ENCODE data around the gene CDK15. TPM values are rescaled to one million over a fixed set of nuclear protein-coding genes. Genes with fewer than 3 reads are reported as not detected.

The CDK15 gene
- total RNA-seq, 1 experiment from 2014 or later, result 4.8 TPM

- CTCF ChIA-PET, result no interaction called here
- POLR2A ChIA-PET, result no interaction called here
- ATAC-seq (no peak), DNase-seq (ENCODE audit: low read depth, low spot score) (no peak)
- Histone ChIP-seq H3K4me1 (ENCODE audit: control insufficient read depth, insufficient read depth, low read length) (no peaks in the 10 kb centered on the region), H3K27ac (ENCODE audit: low read length) (no peak overlapping the region), H3K27me3 (ENCODE audit: control insufficient read depth, insufficient read depth, low read length) (no peaks in the 10 kb centered on the region), H3K36me3 (ENCODE audit: control insufficient read depth, insufficient read depth, low read length) (no peaks in the 10 kb centered on the region), H3K9me3 (ENCODE audit: control insufficient read depth, insufficient read depth, low read depth, low read length) (no peaks in the 10 kb centered on the region), H3K4me3 (ENCODE audit: low read depth in 2 of 2, low read length in 2 of 2) (no peak overlapping the region)
- in situ Hi-C loops (cut with HindIII; ENCODE audit: low pct_unique_long_range_greater_than_20kb, low sequenced_read_pairs), result no loop called here
- BruUV-seq (replicated peaks), result no TSS peak
- TF ChIP-seq, protein P1, sequence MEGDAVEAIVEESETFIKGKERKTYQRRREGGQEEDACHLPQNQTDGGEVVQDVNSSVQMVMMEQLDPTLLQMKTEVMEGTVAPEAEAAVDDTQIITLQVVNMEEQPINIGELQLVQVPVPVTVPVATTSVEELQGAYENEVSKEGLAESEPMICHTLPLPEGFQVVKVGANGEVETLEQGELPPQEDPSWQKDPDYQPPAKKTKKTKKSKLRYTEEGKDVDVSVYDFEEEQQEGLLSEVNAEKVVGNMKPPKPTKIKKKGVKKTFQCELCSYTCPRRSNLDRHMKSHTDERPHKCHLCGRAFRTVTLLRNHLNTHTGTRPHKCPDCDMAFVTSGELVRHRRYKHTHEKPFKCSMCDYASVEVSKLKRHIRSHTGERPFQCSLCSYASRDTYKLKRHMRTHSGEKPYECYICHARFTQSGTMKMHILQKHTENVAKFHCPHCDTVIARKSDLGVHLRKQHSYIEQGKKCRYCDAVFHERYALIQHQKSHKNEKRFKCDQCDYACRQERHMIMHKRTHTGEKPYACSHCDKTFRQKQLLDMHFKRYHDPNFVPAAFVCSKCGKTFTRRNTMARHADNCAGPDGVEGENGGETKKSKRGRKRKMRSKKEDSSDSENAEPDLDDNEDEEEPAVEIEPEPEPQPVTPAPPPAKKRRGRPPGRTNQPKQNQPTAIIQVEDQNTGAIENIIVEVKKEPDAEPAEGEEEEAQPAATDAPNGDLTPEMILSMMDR (IDR thresholded peaks at IDR 0.05), result no peak
- TF ChIP-seq SIN3A (IDR thresholded peaks at IDR 0.05; ENCODE audit: borderline replicate concordance, insufficient read depth, low read depth, low read length), result no peak
- TF ChIP-seq POLR2AphosphoS5 (IDR thresholded peaks at IDR 0.05; ENCODE audit: low read depth, low read length), result no peak
- TF ChIP-seq REST (IDR thresholded peaks at IDR 0.05; ENCODE audit: insufficient read depth in 1 of 2, low read depth in 2 of 2, low read length in 1 of 2), result no peak
- TF ChIP-seq TCF7L2 (IDR thresholded peaks at IDR 0.05; ENCODE audit: low read depth, low read length), result no peak
- intact Hi-C loops (cut with micrococcal nuclease; ENCODE audit: unreplicated experiment), result no loop called here
Measured at GRCh38 chr2:201924453-201924852, 118.1 kb downstream of the CDK15 start.

GRCh38 chr2:201925056-201925455 lies 118.7 kb downstream of the CDK15 start:
- intact Hi-C loops (cut with micrococcal nuclease; ENCODE audit: unreplicated experiment) (no loop called here), in situ Hi-C loops (cut with HindIII; ENCODE audit: low pct_unique_long_range_greater_than_20kb, low sequenced_read_pairs) (no loop called here)
- no peaks in the 10 kb centered on the region for H3K9me3 ChIP-seq (ENCODE audit: control insufficient read depth, insufficient read depth, low read depth, low read length)
- H3K4me3 ChIP-seq (ENCODE audit: low read depth in 2 of 2, low read length in 2 of 2), result no peak overlapping the region
- no peak for ATAC-seq
- BruUV-seq (replicated peaks), result no TSS peak
- CTCF ChIA-PET, result no interaction called here
- POLR2A ChIA-PET, result no interaction called here
- no peaks in the 10 kb centered on the region for H3K36me3 ChIP-seq (ENCODE audit: control insufficient read depth, insufficient read depth, low read length)
- no peak overlapping the region for H3K27ac ChIP-seq (ENCODE audit: low read length)
- DNase-seq (ENCODE audit: low read depth, low spot score), result no peak
- no peaks in the 10 kb centered on the region for H3K27me3 ChIP-seq (ENCODE audit: control insufficient read depth, insufficient read depth, low read length)
- no peak for TF ChIP-seq REST (IDR thresholded peaks at IDR 0.05; ENCODE audit: insufficient read depth in 1 of 2, low read depth in 2 of 2, low read length in 1 of 2)
- TF ChIP-seq, protein P1 (IDR thresholded peaks at IDR 0.05), result no peak
- no peak for TF ChIP-seq POLR2AphosphoS5 (IDR thresholded peaks at IDR 0.05; ENCODE audit: low read depth, low read length)
- no peaks in the 10 kb centered on the region for H3K4me1 ChIP-seq (ENCODE audit: control insufficient read depth, insufficient read depth, low read length)

Data from Panc1 (cell line).